Loucy (cell line): Measurements from ENCODE around the gene SLC23A2.

ENCODE experiments used
- H2AFZ ChIP-seq: fragments of 200-600 bp; sonication (generic); 2 replicates; pipeline ENCODE4 v1.6.0; 2016; ENCODE audit warnings: antibody characterized with exemption, mild to moderate bottlenecking, low read length, moderate library complexity
- H3F3A ChIP-seq: fragments of 200-600 bp; 2 replicates; pipeline ENCODE4 v1.6.0; 2016; ENCODE audit warnings: antibody characterized with exemption, low read depth, mild to moderate bottlenecking
- H3K27me3 ChIP-seq: fragments of 200-600 bp; sonication (generic); 2 replicates; pipeline ENCODE4 v1.6.1; 2014; ENCODE audit warnings: low read length, mild to moderate bottlenecking; ENCODE audit not compliant: insufficient read depth, poor library complexity, severe bottlenecking
- H3K36me3 ChIP-seq: fragments of 200-600 bp; sonication (generic); 2 replicates; pipeline ENCODE4 v1.6.1; 2016; ENCODE audit warnings: low read length; ENCODE audit not compliant: insufficient read depth
- H3K4me1 ChIP-seq: fragments of 200-600 bp; sonication (generic); 2 replicates; pipeline ENCODE4 v1.5.1; 2014; ENCODE audit warnings: low read length, mild to moderate bottlenecking; ENCODE audit not compliant: insufficient read depth, poor library complexity, severe bottlenecking
- H3K4me2 ChIP-seq: fragments of 200-600 bp; sonication (generic); 2 replicates; pipeline ENCODE4 v1.6.0; 2014; ENCODE audit warnings: antibody characterized with exemption, low read length, low read depth, mild to moderate bottlenecking; ENCODE audit not compliant: poor library complexity, severe bottlenecking
- H3K4me3 ChIP-seq: fragments of 200-600 bp; sonication (generic); 2 replicates; pipeline ENCODE4 v1.5.1; 2014; ENCODE audit warnings: low read length, mild to moderate bottlenecking, mixed read lengths; ENCODE audit not compliant: poor library complexity, severe bottlenecking
- H3K79me2 ChIP-seq: fragments of 200-600 bp; sonication (generic); 2 replicates; pipeline ENCODE4 v1.6.1; 2014; ENCODE audit warnings: low read length; ENCODE audit not compliant: insufficient read depth
- H3K9ac ChIP-seq: fragments of 200-600 bp; sonication (generic); 2 replicates; pipeline ENCODE4 v1.6.0; 2014; ENCODE audit warnings: mild to moderate bottlenecking, low read depth, low read length, moderate library complexity; ENCODE audit not compliant: poor library complexity, severe bottlenecking
- H3K9me2 ChIP-seq: fragments of 200-600 bp; sonication (generic); replicated peaks from 2 replicates; pipeline ENCODE4 v1.6.1; 2016; ENCODE audit warnings: low read depth, low read length, mixed read lengths
- H3K9me3 ChIP-seq: fragments of 200-600 bp; sonication (generic); 2 replicates; pipeline ENCODE4 v1.6.1; 2014; ENCODE audit warnings: mild to moderate bottlenecking, antibody characterized with exemption, low read length, low read depth; ENCODE audit not compliant: insufficient read depth
- H4K20me1 ChIP-seq: fragments of 200-600 bp; sonication (generic); 2 replicates; pipeline ENCODE4 v1.6.0; 2014; ENCODE audit warnings: antibody characterized with exemption, low read length, mild to moderate bottlenecking; ENCODE audit not compliant: insufficient read depth, poor library complexity, severe bottlenecking
- CTCF ChIP-seq: fragments of 200-600 bp; sonication (generic); conservative IDR thresholded peaks from 2 replicates; pipeline ENCODE4 v1.5.1; 2014; ENCODE audit warnings: mild to moderate bottlenecking, antibody characterized with exemption, low read length
- EZH2phosphoT487 ChIP-seq: fragments of 200-600 bp; IDR thresholded peaks from 2 replicates; pipeline ENCODE4 v1.6.1; 2018; ENCODE audit warnings: antibody characterized with exemption, mild to moderate bottlenecking, moderate library complexity, borderline replicate concordance

SLC23A2 gene

GRCh38 chr20:4942331-4942730, 59.0 kb downstream of the SLC23A2 start:
- no peak overlapping the region for H3K9ac ChIP-seq
- no peaks in the 10 kb centered on the region for H3K27me3 ChIP-seq
- no peak overlapping the region for H3K4me2 ChIP-seq
- H2AFZ ChIP-seq: no peak overlapping the region
- H3K9me3 ChIP-seq: no peaks in the 10 kb centered on the region
- H3F3A ChIP-seq: no peaks in the 10 kb centered on the region
- H3K79me2 ChIP-seq: peaks cover 15% of the 10 kb centered on the region; the same call in 1 of the 2 replicates
- TF ChIP-seq CTCF: no peak
- no peak for TF ChIP-seq EZH2phosphoT487
- no peaks in the 10 kb centered on the region for H3K36me3 ChIP-seq
- H4K20me1 ChIP-seq: no peaks in the 10 kb centered on the region
- H3K4me3 ChIP-seq: no peak overlapping the region
- H3K4me1 ChIP-seq: no peaks in the 10 kb centered on the region
- no peaks in the 10 kb centered on the region for H3K9me2 ChIP-seq

GRCh38 chr20:4937407-4938319, 63.6 kb downstream of the SLC23A2 start:
- no peaks in the 10 kb centered on the region for H3K9me3 ChIP-seq
- no peaks in the 10 kb centered on the region for H3K4me1 ChIP-seq
- no peaks in the 10 kb centered on the region for H3F3A ChIP-seq
- peaks cover under 1% of the 10 kb centered on the region; the same call in 1 of the 2 replicates for H3K36me3 ChIP-seq
- H3K9ac ChIP-seq: no peak overlapping the region
- no peak overlapping the region for H2AFZ ChIP-seq
- TF ChIP-seq EZH2phosphoT487 (no peak), CTCF (no peak)
- no peak overlapping the region for H3K4me3 ChIP-seq
- H4K20me1 ChIP-seq: no peaks in the 10 kb centered on the region
- H3K27me3 ChIP-seq: no peaks in the 10 kb centered on the region
- no peaks in the 10 kb centered on the region for H3K9me2 ChIP-seq
- H3K4me2 ChIP-seq: no peak overlapping the region
- peaks cover 18% of the 10 kb centered on the region; the same call in 1 of the 2 replicates for H3K79me2 ChIP-seq

GRCh38 chr20:4936851-4937406, 64.4 kb downstream of the SLC23A2 start:
- TF ChIP-seq CTCF (no peak), EZH2phosphoT487 (no peak)
- Histone ChIP-seq H3K9me2 (no peaks in the 10 kb centered on the region), H3K4me1 (no peaks in the 10 kb centered on the region), H3K4me2 (no peak overlapping the region), H2AFZ (no peak overlapping the region), H3K9ac (no peak overlapping the region), H3K27me3 (no peaks in the 10 kb centered on the region), H3K79me2 (peaks cover 16% of the 10 kb centered on the region; the same call in 1 of the 2 replicates), H4K20me1 (no peaks in the 10 kb centered on the region), H3K36me3 (peaks cover 8% of the 10 kb centered on the region; the same call in 1 of the 2 replicates), H3K4me3 (no peak overlapping the region), H3F3A (no peaks in the 10 kb centered on the region), H3K9me3 (no peaks in the 10 kb centered on the region)
